Gastroesophageal sphincter (tissue), 3 donors: ENCODE measurements around the gene XRCC3.

Experiments
- POLR2A ChIP-seq, 2 donors: fragments of 450-650 bp; IDR thresholded peaks; one replicate each; pipeline ENCODE4 v1.6.1; 2017; ENCODE audit warnings: antibody characterized with exemption in 2 of 2, mild to moderate bottlenecking in 2 of 2, moderate library complexity in 1 of 2
- TF ChIP-seq, protein P1 (sequence below), 4 experiments: fragments of 200-600 bp in 2 of 4; fragments of 450-650 bp in 2 of 4; sonication (generic) in 1 of 4; IDR thresholded peaks; one replicate each; pipeline ENCODE4 v1.5.1; 2017 to 2019; ENCODE audit warnings: antibody characterized with exemption in 4 of 4, mild to moderate bottlenecking in 2 of 4, moderate library complexity in 2 of 4

DNA sequence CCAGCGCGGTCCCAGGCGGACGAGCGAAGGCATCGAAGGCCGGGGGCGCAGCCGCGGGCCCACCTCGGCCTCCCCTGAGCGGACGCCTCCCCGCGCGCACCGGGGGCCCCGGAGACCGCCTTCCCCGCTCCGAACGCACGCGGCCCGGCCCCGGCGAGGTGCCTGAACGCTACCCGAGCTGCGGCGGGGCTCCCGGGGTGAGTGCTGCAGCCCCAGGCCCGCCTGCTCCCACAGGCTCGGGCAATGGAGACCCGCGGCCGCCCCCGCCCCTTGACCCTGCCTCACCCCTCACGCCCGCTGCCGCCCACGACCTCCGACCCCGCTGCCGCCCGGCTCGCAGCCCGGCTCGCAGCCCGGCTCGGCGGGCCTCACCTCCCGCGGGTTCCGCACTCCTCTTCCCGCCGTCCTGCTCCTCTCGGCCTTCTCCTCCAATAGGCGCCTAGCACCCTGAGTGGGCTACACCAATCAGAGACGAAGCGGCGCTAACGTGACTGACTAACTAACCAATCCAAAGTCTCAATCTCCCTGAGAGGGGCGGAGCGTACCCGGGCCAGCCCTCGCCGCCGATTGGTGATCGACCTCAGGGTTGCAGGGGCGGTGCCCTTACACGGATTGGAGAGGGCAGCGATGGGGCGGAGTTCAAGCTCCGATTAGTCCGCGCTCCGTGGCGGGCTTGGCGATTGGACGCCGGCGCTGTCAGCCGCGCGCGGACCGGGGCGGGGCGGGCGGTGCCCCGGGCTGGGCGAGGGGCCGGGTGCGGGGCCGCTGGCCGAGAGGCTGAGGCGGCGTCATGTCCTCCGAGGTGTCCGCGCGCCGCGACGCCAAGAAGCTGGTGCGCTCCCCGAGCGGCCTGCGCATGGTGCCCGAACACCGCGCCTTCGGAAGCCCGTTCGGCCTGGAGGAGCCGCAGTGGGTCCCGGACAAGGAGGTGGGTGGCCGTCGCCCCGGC, at the start of gene XRCC3, which contains the start of gene ZFYVE21:
- TF ChIP-seq, protein P1, sequence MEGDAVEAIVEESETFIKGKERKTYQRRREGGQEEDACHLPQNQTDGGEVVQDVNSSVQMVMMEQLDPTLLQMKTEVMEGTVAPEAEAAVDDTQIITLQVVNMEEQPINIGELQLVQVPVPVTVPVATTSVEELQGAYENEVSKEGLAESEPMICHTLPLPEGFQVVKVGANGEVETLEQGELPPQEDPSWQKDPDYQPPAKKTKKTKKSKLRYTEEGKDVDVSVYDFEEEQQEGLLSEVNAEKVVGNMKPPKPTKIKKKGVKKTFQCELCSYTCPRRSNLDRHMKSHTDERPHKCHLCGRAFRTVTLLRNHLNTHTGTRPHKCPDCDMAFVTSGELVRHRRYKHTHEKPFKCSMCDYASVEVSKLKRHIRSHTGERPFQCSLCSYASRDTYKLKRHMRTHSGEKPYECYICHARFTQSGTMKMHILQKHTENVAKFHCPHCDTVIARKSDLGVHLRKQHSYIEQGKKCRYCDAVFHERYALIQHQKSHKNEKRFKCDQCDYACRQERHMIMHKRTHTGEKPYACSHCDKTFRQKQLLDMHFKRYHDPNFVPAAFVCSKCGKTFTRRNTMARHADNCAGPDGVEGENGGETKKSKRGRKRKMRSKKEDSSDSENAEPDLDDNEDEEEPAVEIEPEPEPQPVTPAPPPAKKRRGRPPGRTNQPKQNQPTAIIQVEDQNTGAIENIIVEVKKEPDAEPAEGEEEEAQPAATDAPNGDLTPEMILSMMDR (IDR thresholded peaks at IDR 0.05), result no peak
- TF ChIP-seq POLR2A (IDR thresholded peaks at IDR 0.05), result peak; percentile 94 to 96
